ENCODE measurements around the gene RELL1.

DNA sequence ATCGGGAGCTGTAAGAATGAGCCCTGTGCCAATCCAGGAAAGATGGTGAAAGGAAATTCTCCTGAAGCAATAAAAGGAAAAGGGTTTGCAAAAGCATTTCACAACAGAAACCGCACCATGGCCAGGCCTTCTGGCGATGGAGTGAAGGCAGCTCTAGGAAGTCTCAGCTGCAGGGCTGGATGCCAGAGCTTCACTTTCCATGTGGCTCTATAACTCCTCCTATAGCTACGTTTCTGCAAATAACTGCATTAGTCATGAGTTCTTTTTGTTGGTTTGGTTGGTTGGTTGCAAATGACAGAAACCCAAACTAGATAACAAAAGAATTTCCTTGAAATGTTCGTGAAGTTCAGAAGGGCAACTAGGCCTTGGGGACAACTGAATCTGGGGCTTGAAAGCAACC, 84.6 kb downstream of the RELL1 start:
- TF ChIP-seq TAF1 (IDR thresholded peaks at IDR 0.05; ENCODE audit: borderline replicate concordance, low read depth, low read length) (no peak), POLR2A (IDR thresholded peaks at IDR 0.05; ENCODE audit: low read depth, low read length) (no peak), POLR2AphosphoS5 (IDR thresholded peaks at IDR 0.05; ENCODE audit: low read depth, low read length) (no peak)

Data from GM12892 (cell line).